Uterus (tissue), 4 donors: ENCODE data around the gene INO80E. TPM values are rescaled to one million over a fixed set of nuclear protein-coding genes. Genes with fewer than 3 reads are reported as not detected.

Experiments used
- DNase-seq, 2 donors: peaks; one replicate each; pipeline ENCODE4 v3.0.0-alpha.2; 2019 to 2020
- H3K27ac ChIP-seq, 2 donors: fragments of 200-600 bp; sonication (generic); 1 replicate in 1 of 2; 2 replicates in 1 of 2; pipeline ENCODE4 v1.5.1; 2016 to 2018
- H3K27me3 ChIP-seq, 2 donors: fragments of 200-600 bp; sonication (generic); one replicate each; pipeline ENCODE4 v1.5.1; 2018 to 2019; ENCODE audit warnings: control low read depth in 1 of 2
- H3K36me3 ChIP-seq, 2 donors: fragments of 200-600 bp; sonication (generic); one replicate each; pipeline ENCODE4 v1.5.1; 2019; ENCODE audit warnings: control low read depth in 1 of 2
- H3K4me1 ChIP-seq, 2 donors: fragments of 200-600 bp; sonication (generic); one replicate each; pipeline ENCODE4 v1.5.1; 2018 to 2019; ENCODE audit warnings: control low read depth in 1 of 2
- H3K4me3 ChIP-seq, 2 donors: fragments of 200-600 bp; sonication (generic); 1 replicate in 1 of 2; 2 replicates in 1 of 2; pipeline ENCODE4 v1.5.1; 2018 to 2019; ENCODE audit warnings: mild to moderate bottlenecking in 1 of 2
- H3K9me3 ChIP-seq, 2 donors: fragments of 200-600 bp; sonication (generic); one replicate each; pipeline ENCODE4 v1.5.1; 2019; ENCODE audit warnings: control low read depth in 1 of 2
- CTCF ChIP-seq, 4 experiments: fragments of 200-600 bp in 2 of 4; fragments of 450-650 bp in 2 of 4; sonication (generic) in 2 of 4; IDR thresholded peaks; one replicate each; pipeline ENCODE4 v1.5.1; 2016 to 2019; ENCODE audit warnings: antibody characterized with exemption in 4 of 4, mild to moderate bottlenecking in 2 of 4, moderate library complexity in 1 of 4
- POLR2A ChIP-seq, 2 donors: fragments of 450-650 bp; IDR thresholded peaks; one replicate each; pipeline ENCODE4 v1.6.1; 2016; ENCODE audit warnings: antibody characterized with exemption in 2 of 2, mild to moderate bottlenecking in 1 of 2, moderate library complexity in 1 of 2
- intact Hi-C: fragments of 100-400 bp; cut with DNase I; formaldehyde crosslinking; loops from one replicate; pipeline ENCODE4 v1.15.1; 2023; ENCODE audit warnings: low total_unique reads
- total RNA-seq, 4 donors: library from RNA; depleted of rRNA in 3 of 4; stranded (reverse); fragments of >200 nt in 3 of 4; gene quantifications; one replicate each; pipeline versions ENCODE4 v1.1.0 to v1.2.4, GENCODE V29; 2014 to 2023
- donor health status: DM: yes; HTN: yes; CAD: no.

Gene INO80E
- total RNA-seq, 4 donors from 2014 or later: 4.1 to 714 (median 68.9) TPM

- Histone ChIP-seq H3K27me3 (no peaks in the 10 kb centered on the region), H3K9me3 (no peaks in the 10 kb centered on the region), H3K27ac (peak overlapping the region; percentile 87 to 92), H3K4me1 (no peaks in the 10 kb centered on the region), H3K4me3 (peak overlapping the region; percentile 67 to 71), H3K36me3 (no peaks in the 10 kb centered on the region)
- TF ChIP-seq POLR2A (IDR thresholded peaks at IDR 0.05): no peak
- no peak for TF ChIP-seq CTCF (IDR thresholded peaks at IDR 0.05)
- DNase-seq: no peak
- intact Hi-C loops: no loop called here
Measured at GRCh38 chr16:29962344-29962994, 33.6 kb upstream of the INO80E start.

- TF ChIP-seq POLR2A (IDR thresholded peaks at IDR 0.05) (no peak), CTCF (IDR thresholded peaks at IDR 0.05) (no peak)
- Histone ChIP-seq H3K4me3 (peak overlapping the region; percentile 67 to 71), H3K4me1 (no peaks in the 10 kb centered on the region), H3K27me3 (no peaks in the 10 kb centered on the region), H3K27ac (peak overlapping the region; percentile 87 to 92), H3K36me3 (no peaks in the 10 kb centered on the region), H3K9me3 (no peaks in the 10 kb centered on the region)
- DNase-seq: no peak
- intact Hi-C loops: no loop called here
Measured at GRCh38 chr16:29963021-29963743, 32.9 kb upstream of the INO80E start.

- no peak for DNase-seq
- TF ChIP-seq CTCF (IDR thresholded peaks at IDR 0.05) (no peak), POLR2A (IDR thresholded peaks at IDR 0.05) (no peak)
- intact Hi-C loops: no loop called here
- no peaks in the 10 kb centered on the region for H3K27me3 ChIP-seq
- no peaks in the 10 kb centered on the region for H3K9me3 ChIP-seq
- H3K4me1 ChIP-seq: no peaks in the 10 kb centered on the region
- no peak overlapping the region for H3K27ac ChIP-seq
- no peaks in the 10 kb centered on the region for H3K36me3 ChIP-seq
- H3K4me3 ChIP-seq: no peak overlapping the region
Measured at GRCh38 chr16:29968205-29968604, 27.8 kb upstream of the INO80E start.

- intact Hi-C loops: no loop called here
- no peaks in the 10 kb centered on the region for H3K36me3 ChIP-seq
- no peak overlapping the region for H3K27ac ChIP-seq
- H3K27me3 ChIP-seq: no peaks in the 10 kb centered on the region
- peaks cover 0 to 10% of the 10 kb centered on the region in 2 donors for H3K4me1 ChIP-seq
- no peaks in the 10 kb centered on the region for H3K9me3 ChIP-seq
- no peak for DNase-seq
- H3K4me3 ChIP-seq: no peak overlapping the region
- TF ChIP-seq POLR2A (IDR thresholded peaks at IDR 0.05) (no peak), CTCF (IDR thresholded peaks at IDR 0.05) (no peak)
Measured at GRCh38 chr16:29971304-29971703, 24.7 kb upstream of the INO80E start.

- H3K4me3 ChIP-seq: no peak overlapping the region
- TF ChIP-seq CTCF (IDR thresholded peaks at IDR 0.05) (no peak), POLR2A (IDR thresholded peaks at IDR 0.05) (no peak)
- no peak overlapping the region for H3K27ac ChIP-seq
- no peaks in the 10 kb centered on the region for H3K9me3 ChIP-seq
- intact Hi-C loops: no loop called here
- peaks cover 0 to 14% of the 10 kb centered on the region in 2 donors for H3K4me1 ChIP-seq
- H3K27me3 ChIP-seq: no peaks in the 10 kb centered on the region
- no peak for DNase-seq
- no peaks in the 10 kb centered on the region for H3K36me3 ChIP-seq
Measured at GRCh38 chr16:29972500-29972899, 23.5 kb upstream of the INO80E start.
